GM12878 (cell line): ENCODE results near the gene MEG3.

Experiments used
- NRF1 ChIP-seq: conservative IDR thresholded peaks from 2 replicates; pipeline ENCODE4 v1.6.1; 2011; ENCODE audit warnings: mild to moderate bottlenecking, low read depth, low read length, improper control_type of control experiment
- TARDBP ChIP-seq: IDR thresholded peaks from 2 replicates; pipeline ENCODE4 v1.6.1; 2016; ENCODE audit warnings: borderline replicate concordance
- YY1 ChIP-seq: IDR thresholded peaks from 2 replicates; pipeline ENCODE4 v1.6.1; 2011; ENCODE audit warnings: low read depth, mild to moderate bottlenecking, low read length
- TF ChIP-seq, protein P1 (sequence below), 3 experiments: IDR thresholded peaks in 2 of 3; conservative IDR thresholded peaks in 1 of 3; 2 replicates each; pipeline ENCODE4 v1.5.1; 2011; ENCODE audit warnings: low read depth in 3 of 3, low read length in 3 of 3, mild to moderate bottlenecking in 3 of 3, control low read depth in 2 of 3, moderate library complexity in 2 of 3, inconsistent platforms in 1 of 3, mixed read lengths in 1 of 3; ENCODE audit not compliant: control insufficient read depth in 2 of 3, insufficient read depth in 1 of 3; ENCODE audit errors: extremely low read depth in 1 of 3
- TF ChIP-seq, protein P2 (sequence below): IDR thresholded peaks from 2 replicates; pipeline ENCODE4 v1.6.1; 2011; ENCODE audit warnings: low read depth, low read length, improper control_type of control experiment, borderline replicate concordance

DNA sequence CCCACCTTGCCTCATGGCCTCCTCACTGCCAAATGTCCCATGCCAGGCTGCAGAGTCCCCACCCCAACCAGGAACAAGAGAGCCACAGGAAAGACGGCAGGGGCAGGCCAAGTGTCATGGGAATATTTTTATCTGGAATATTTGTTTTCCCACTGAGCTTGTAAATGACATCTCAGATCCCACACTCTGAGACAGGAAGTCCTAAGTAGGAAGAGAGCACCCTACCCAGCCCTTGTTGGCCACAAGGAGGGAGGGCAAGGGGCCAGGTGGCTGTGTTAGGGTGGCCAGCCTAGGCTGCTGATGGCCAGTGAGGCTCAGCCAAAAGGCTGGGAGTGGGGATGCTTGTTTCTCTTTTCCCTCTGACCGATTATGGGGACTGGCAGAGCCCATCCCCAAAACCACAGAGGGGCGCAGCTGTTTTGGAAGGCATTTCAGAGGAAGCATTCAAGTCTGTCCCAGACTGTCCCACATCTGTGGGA, 7.7 kb upstream of the MEG3 start:
- TF ChIP-seq YY1 (no peak), NRF1 (no peak), TARDBP (no peak)
- TF ChIP-seq, protein P1, sequence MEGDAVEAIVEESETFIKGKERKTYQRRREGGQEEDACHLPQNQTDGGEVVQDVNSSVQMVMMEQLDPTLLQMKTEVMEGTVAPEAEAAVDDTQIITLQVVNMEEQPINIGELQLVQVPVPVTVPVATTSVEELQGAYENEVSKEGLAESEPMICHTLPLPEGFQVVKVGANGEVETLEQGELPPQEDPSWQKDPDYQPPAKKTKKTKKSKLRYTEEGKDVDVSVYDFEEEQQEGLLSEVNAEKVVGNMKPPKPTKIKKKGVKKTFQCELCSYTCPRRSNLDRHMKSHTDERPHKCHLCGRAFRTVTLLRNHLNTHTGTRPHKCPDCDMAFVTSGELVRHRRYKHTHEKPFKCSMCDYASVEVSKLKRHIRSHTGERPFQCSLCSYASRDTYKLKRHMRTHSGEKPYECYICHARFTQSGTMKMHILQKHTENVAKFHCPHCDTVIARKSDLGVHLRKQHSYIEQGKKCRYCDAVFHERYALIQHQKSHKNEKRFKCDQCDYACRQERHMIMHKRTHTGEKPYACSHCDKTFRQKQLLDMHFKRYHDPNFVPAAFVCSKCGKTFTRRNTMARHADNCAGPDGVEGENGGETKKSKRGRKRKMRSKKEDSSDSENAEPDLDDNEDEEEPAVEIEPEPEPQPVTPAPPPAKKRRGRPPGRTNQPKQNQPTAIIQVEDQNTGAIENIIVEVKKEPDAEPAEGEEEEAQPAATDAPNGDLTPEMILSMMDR (IDR thresholded peaks at IDR 0.05 in 2 of 3, conservative IDR thresholded peaks at IDR 0.05 in 1 of 3; ENCODE audit: control insufficient read depth in 2 of 3, extremely low read depth in 1 of 3, insufficient read depth in 1 of 3, low read depth in 3 of 3, low read length in 3 of 3), result no peak
- TF ChIP-seq, protein P2, sequence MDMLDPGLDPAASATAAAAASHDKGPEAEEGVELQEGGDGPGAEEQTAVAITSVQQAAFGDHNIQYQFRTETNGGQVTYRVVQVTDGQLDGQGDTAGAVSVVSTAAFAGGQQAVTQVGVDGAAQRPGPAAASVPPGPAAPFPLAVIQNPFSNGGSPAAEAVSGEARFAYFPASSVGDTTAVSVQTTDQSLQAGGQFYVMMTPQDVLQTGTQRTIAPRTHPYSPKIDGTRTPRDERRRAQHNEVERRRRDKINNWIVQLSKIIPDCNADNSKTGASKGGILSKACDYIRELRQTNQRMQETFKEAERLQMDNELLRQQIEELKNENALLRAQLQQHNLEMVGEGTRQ, result no peak
